Adrenal gland (tissue), 12 donors: Measurements from ENCODE around the gene DHRS4. TPM values are rescaled to one million over a fixed set of nuclear protein-coding genes. Genes with fewer than 3 reads are reported as not detected.
"Not testable (repeated sequence)": the region's sequence is repeated elsewhere in the genome, so short reads cannot be mapped to it uniquely, and the experiment has no call there.

Source experiments
- DNase-seq, 7 donors: peaks; one replicate each; pipeline ENCODE4 v3.0.0-alpha.2; 2019 to 2020
- H3K27ac ChIP-seq, 5 donors: fragments of 200-600 bp; sonication (generic) in 4 of 5; 1 replicate in 3 of 5; 2 replicates in 2 of 5; pipeline versions ENCODE4 v1.5.1 to v1.8.0; 2016 to 2020; ENCODE audit warnings: mild to moderate bottlenecking in 1 of 5
- H3K27me3 ChIP-seq: fragments of 200-600 bp; 2 replicates; pipeline ENCODE4 v1.8.0; 2021
- H3K36me3 ChIP-seq, 2 donors: fragments of 200-600 bp; replicated peaks in 1 of 2; 1 replicate in 1 of 2; 2 replicates in 1 of 2; pipeline versions ENCODE4 v1.5.1 to v1.8.0; 2018 to 2022
- H3K4me1 ChIP-seq, 2 donors: fragments of 200-600 bp; replicated peaks in 1 of 2; 1 replicate in 1 of 2; 2 replicates in 1 of 2; pipeline versions ENCODE4 v1.5.1 to v1.8.0; 2018 to 2021
- H3K4me3 ChIP-seq, 4 donors: fragments of 200-600 bp; sonication (generic) in 3 of 4; one replicate each; pipeline ENCODE4 v1.5.1; 2016 to 2018
- H3K9me3 ChIP-seq, 3 donors: fragments of 200-600 bp; sonication (generic) in 1 of 3; replicated peaks in 1 of 3; 1 replicate in 2 of 3; 2 replicates in 1 of 3; pipeline versions ENCODE4 v1.5.1 to v1.8.0; 2016 to 2021
- POLR2A ChIP-seq, 2 donors: fragments of 450-650 bp; IDR thresholded peaks; one replicate each; pipeline ENCODE4 v1.6.1; 2017; ENCODE audit warnings: antibody characterized with exemption in 2 of 2, mild to moderate bottlenecking in 2 of 2, moderate library complexity in 1 of 2
- WGBS, 4 donors: extraction: QIAGEN DNeasy Blood & Tissue Kit in 2 of 4; methylation state at CpG; one replicate each; pipeline versions ENCODE4 v1.1.5 to v1.1.7; 2013 to 2017; 5-methylcytosine and 5-hydroxymethylcytosine counted together
- intact Hi-C, 2 donors: fragments of 100-400 bp; cut with DNase I; formaldehyde crosslinking; loops; one replicate each; pipeline versions ENCODE4 v1.14.1 to v1.15.0; 2022 to 2023
- polyA plus RNA-seq, 3 donors: library from polyadenylated mRNA; stranded (reverse); fragments of 200-250 nt in 2 of 3; fragments of 350-450 nt in 1 of 3; fragmentation: Illumina TruSeq in 1 of 3; extraction: RNeasy Lipid Tissue Mini Kit (QIAGEN cat#74804) in 1 of 3; gene quantifications; one replicate each; pipeline ENCODE4 v1.2.3, GENCODE V29; 2013 to 2014
- total RNA-seq, 9 donors: library from RNA; depleted of rRNA in 4 of 9; stranded (reverse); fragments of >200 nt in 4 of 9; fragments of 120-200 nt in 1 of 9; fragmentation: NEBNext Ultra II Directional in 1 of 9; extraction: Animal tissue kit (Norgen Biotek cat#: 25700) in 1 of 9; gene quantifications; one replicate each; pipeline versions ENCODE4 v1.1.0 to v1.2.4, GENCODE V29; 2013 to 2023
- TF ChIP-seq, protein P1 (sequence below), 6 experiments: fragments of 450-650 bp in 4 of 6; fragments of 200-600 bp in 2 of 6; sonication (generic) in 1 of 6; IDR thresholded peaks; 1 replicate in 5 of 6; 2 replicates in 1 of 6; pipeline versions ENCODE4 v1.5.1 to v1.8.0; 2016 to 2021; ENCODE audit warnings: antibody characterized with exemption in 6 of 6, mild to moderate bottlenecking in 2 of 6, moderate library complexity in 1 of 6
- donor health status: healthy with polysubstance abuse.
- donor health status: Bipolar disorder and iron deficiency.
- donor health status: DM: yes; HTN: yes; CAD: no.
- donor health status: DM: no; HTN: no; CAD: no.
- donor health status: DM: no; HTN: no; CAD: no.
- donor health status: DM: yes; HTN: yes; CAD: no.

The DHRS4 gene
- total and polyA plus RNA-seq, 12 donors = 26.1 to 77.5 (median 47.7) TPM

- 24 to 28% (median 25%) methylated on average over 12 of the region's 12 CpGs for WGBS, 4 donors
- H3K27me3 ChIP-seq = no peaks in the 10 kb centered on the region
- DNase-seq = peak; percentile 38 to 73 (median 60)
- no peak overlapping the region for H3K4me3 ChIP-seq
- no peaks in the 10 kb centered on the region for H3K4me1 ChIP-seq
- H3K27ac ChIP-seq = no peak overlapping the region
- no peaks in the 10 kb centered on the region for H3K36me3 ChIP-seq
- TF ChIP-seq POLR2A (IDR thresholded peaks at IDR 0.05) = no peak
- TF ChIP-seq, protein P1, sequence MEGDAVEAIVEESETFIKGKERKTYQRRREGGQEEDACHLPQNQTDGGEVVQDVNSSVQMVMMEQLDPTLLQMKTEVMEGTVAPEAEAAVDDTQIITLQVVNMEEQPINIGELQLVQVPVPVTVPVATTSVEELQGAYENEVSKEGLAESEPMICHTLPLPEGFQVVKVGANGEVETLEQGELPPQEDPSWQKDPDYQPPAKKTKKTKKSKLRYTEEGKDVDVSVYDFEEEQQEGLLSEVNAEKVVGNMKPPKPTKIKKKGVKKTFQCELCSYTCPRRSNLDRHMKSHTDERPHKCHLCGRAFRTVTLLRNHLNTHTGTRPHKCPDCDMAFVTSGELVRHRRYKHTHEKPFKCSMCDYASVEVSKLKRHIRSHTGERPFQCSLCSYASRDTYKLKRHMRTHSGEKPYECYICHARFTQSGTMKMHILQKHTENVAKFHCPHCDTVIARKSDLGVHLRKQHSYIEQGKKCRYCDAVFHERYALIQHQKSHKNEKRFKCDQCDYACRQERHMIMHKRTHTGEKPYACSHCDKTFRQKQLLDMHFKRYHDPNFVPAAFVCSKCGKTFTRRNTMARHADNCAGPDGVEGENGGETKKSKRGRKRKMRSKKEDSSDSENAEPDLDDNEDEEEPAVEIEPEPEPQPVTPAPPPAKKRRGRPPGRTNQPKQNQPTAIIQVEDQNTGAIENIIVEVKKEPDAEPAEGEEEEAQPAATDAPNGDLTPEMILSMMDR (IDR thresholded peaks at IDR 0.05) = peak; percentile 88 to 98 (median 94)
- no peaks in the 10 kb centered on the region for H3K9me3 ChIP-seq
- intact Hi-C loops = no loop called here
Measured at GRCh38 chr14:24013654-24014514, 60.3 kb downstream of the DHRS4 start.

- H3K36me3 ChIP-seq, H3K4me1 ChIP-seq: not testable (repeated sequence)
- WGBS, 4 donors = 89 to 99% (median 97%) methylated on average over 6 of the region's 6 CpGs
Measured at GRCh38 chr14:24015745-24016144, 62.2 kb downstream of the DHRS4 start.

More at GRCh38 chr14:24015745-24016144, 62.2 kb downstream of the DHRS4 start:
- intact Hi-C loops = loop anchor here in 1 of 2 donors (5.0 kb wide), 1 partner anchor 43 kb away; no protein-coding TSS in a partner anchor
- DNase-seq, H3K9me3 ChIP-seq, H3K27ac ChIP-seq, H3K27me3 ChIP-seq, H3K4me3 ChIP-seq: not testable (repeated sequence)

Other genes with a start within 250 kb of the DHRS4 start
- 10 to 100 TPM; 14.8 to 56.4 (median 33.5) TPM for gene DHRS4L2, start 35.2 kb downstream of the DHRS4 start, total RNA-seq
- 10 to 100 TPM; 41.5 to 52.3 (median 45.7) TPM for gene DHRS4L2, start 35.2 kb downstream of the DHRS4 start, polyA plus RNA-seq
- 1 to 10 TPM in 2 of 9 donors, under 1 TPM in 6, not detected in 1; 0.17 to 1.1 (median 0.68) TPM for gene CARMIL3, start 98.2 kb downstream of the DHRS4 start, total RNA-seq
- 1 to 10 TPM in 2 of 3 donors, under 1 TPM in 1; 0.73 to 5.8 (median 1.7) TPM for gene CARMIL3, start 98.2 kb downstream of the DHRS4 start, polyA plus RNA-seq
- gene CPNE6, start 117.8 kb downstream of the DHRS4 start, total RNA-seq = 1 to 10 TPM in 1 of 9 donors, under 1 TPM in 1, not detected in 7; 0.97 to 1.4 TPM
- under 1 TPM; 0.07 to 0.22 (median 0.16) TPM for gene CPNE6, start 117.8 kb downstream of the DHRS4 start, polyA plus RNA-seq
- 10 to 100 TPM in 7 of 9 donors, 1 to 10 TPM in 2; 4.4 to 37.0 (median 18.4) TPM for gene PCK2, start 140.5 kb downstream of the DHRS4 start, total RNA-seq
- gene PCK2, start 140.5 kb downstream of the DHRS4 start, polyA plus RNA-seq = 10 to 100 TPM in 2 of 3 donors, 1 to 10 TPM in 1; 7.9 to 17.9 (median 10.5) TPM
- 100 to 1,000 TPM in 8 of 9 donors, 10 to 100 TPM in 1; 88.9 to 401 (median 143) TPM for gene DCAF11, start 161.0 kb downstream of the DHRS4 start, total RNA-seq
- gene DCAF11, start 161.0 kb downstream of the DHRS4 start, polyA plus RNA-seq = 10 to 100 TPM; 40.4 to 94.0 (median 42.3) TPM
- 10 to 100 TPM in 1 of 9 donors, 1 to 10 TPM in 8; 3.3 to 20.2 (median 4.7) TPM for gene NRL, start 161.2 kb downstream of the DHRS4 start, total RNA-seq
- 1 to 10 TPM; 2.2 to 3.5 (median 3.1) TPM for gene NRL, start 161.2 kb downstream of the DHRS4 start, polyA plus RNA-seq
- gene FITM1, start 176.9 kb downstream of the DHRS4 start, total RNA-seq = 10 to 100 TPM in 4 of 9 donors, 1 to 10 TPM in 5; 6.5 to 15.7 (median 9.7) TPM
- 10 to 100 TPM in 2 of 3 donors, 1 to 10 TPM in 1; 4.6 to 25.7 (median 13.4) TPM for gene FITM1, start 176.9 kb downstream of the DHRS4 start, polyA plus RNA-seq
- 100 to 1,000 TPM; 208 to 359 (median 277) TPM for gene PSME1, start 182.4 kb downstream of the DHRS4 start, total RNA-seq
- 100 to 1,000 TPM; 205 to 386 (median 313) TPM for gene PSME1, start 182.4 kb downstream of the DHRS4 start, polyA plus RNA-seq
- gene EMC9, start 187.8 kb downstream of the DHRS4 start, total RNA-seq = 10 to 100 TPM; 22.5 to 65.7 (median 40.5) TPM
- 100 to 1,000 TPM in 2 of 3 donors, 10 to 100 TPM in 1; 21.6 to 149 (median 127) TPM for gene EMC9, start 187.8 kb downstream of the DHRS4 start, polyA plus RNA-seq
- gene PSME2, start 192.8 kb downstream of the DHRS4 start, total RNA-seq = 100 to 1,000 TPM; 107 to 362 (median 191) TPM
- gene PSME2, start 192.8 kb downstream of the DHRS4 start, polyA plus RNA-seq = 100 to 1,000 TPM; 388 to 752 (median 687) TPM
- 100 to 1,000 TPM in 1 of 9 donors, 10 to 100 TPM in 8; 32.8 to 165 (median 59.7) TPM for gene RNF31, start 193.7 kb downstream of the DHRS4 start, total RNA-seq
- 100 to 1,000 TPM in 2 of 3 donors, 10 to 100 TPM in 1; 59.3 to 351 (median 198) TPM for gene RNF31, start 193.7 kb downstream of the DHRS4 start, polyA plus RNA-seq
- 100 to 1,000 TPM in 4 of 9 donors, 10 to 100 TPM in 5; 32.4 to 119 (median 98.3) TPM for gene IRF9, start 207.5 kb downstream of the DHRS4 start, total RNA-seq
- gene IRF9, start 207.5 kb downstream of the DHRS4 start, polyA plus RNA-seq = 100 to 1,000 TPM; 118 to 151 (median 129) TPM
- 10 to 100 TPM in 4 of 9 donors, 1 to 10 TPM in 5; 1.3 to 18.5 (median 9.4) TPM for gene REC8, start 218.3 kb downstream of the DHRS4 start, total RNA-seq
- gene REC8, start 218.3 kb downstream of the DHRS4 start, polyA plus RNA-seq = 100 to 1,000 TPM in 1 of 3 donors, 10 to 100 TPM in 1, 1 to 10 TPM in 1; 3.6 to 111 (median 38.9) TPM
- gene IPO4, start 235.0 kb downstream of the DHRS4 start, total RNA-seq = 10 to 100 TPM; 29.7 to 84.9 (median 45.4) TPM
- gene IPO4, start 235.0 kb downstream of the DHRS4 start, polyA plus RNA-seq = 10 to 100 TPM; 19.1 to 43.2 (median 23.8) TPM
- gene TM9SF1, start 241.7 kb downstream of the DHRS4 start, total RNA-seq = 100 to 1,000 TPM in 2 of 9 donors, 10 to 100 TPM in 7; 60.0 to 123 (median 90.4) TPM
- 10 to 100 TPM; 43.7 to 67.2 (median 56.1) TPM for gene TM9SF1, start 241.7 kb downstream of the DHRS4 start, polyA plus RNA-seq